ENCODE data around the gene APOC3.

Gene APOC3

GRCh38 chr11:116874251-116874650 is 44.5 kb downstream of the APOC3 start:
- H3K27me3 ChIP-seq (ENCODE audit: insufficient read depth, poor library complexity, severe bottlenecking) = no peaks in the 10 kb centered on the region
- no peak overlapping the region for H3K4me3 ChIP-seq (replicated peaks; ENCODE audit: insufficient read depth, low read length)
- DNase-seq (ENCODE audit: low read depth in 1 of 2, low spot score in 1 of 2) = no peak
- no peak overlapping the region for H3K27ac ChIP-seq (replicated peaks)
- TF ChIP-seq SPI1 (IDR thresholded peaks at IDR 0.05; ENCODE audit: borderline replicate concordance, low read depth) (no peak), POLR2AphosphoS5 (IDR thresholded peaks at IDR 0.05; ENCODE audit: low read depth) (no peak), REST (IDR thresholded peaks at IDR 0.05; ENCODE audit: insufficient replicate concordance, low read depth) (no peak), CTCF (IDR thresholded peaks at IDR 0.05; ENCODE audit: insufficient read depth, low read length) (no peak), GABPA (IDR thresholded peaks at IDR 0.05; ENCODE audit: low read depth) (no peak)

- H3K27ac ChIP-seq (replicated peaks) = no peak overlapping the region
- TF ChIP-seq CTCF (IDR thresholded peaks at IDR 0.05; ENCODE audit: insufficient read depth, low read length) (no peak), SPI1 (IDR thresholded peaks at IDR 0.05; ENCODE audit: borderline replicate concordance, low read depth) (no peak), REST (IDR thresholded peaks at IDR 0.05; ENCODE audit: insufficient replicate concordance, low read depth) (no peak), POLR2AphosphoS5 (IDR thresholded peaks at IDR 0.05; ENCODE audit: low read depth) (no peak), GABPA (IDR thresholded peaks at IDR 0.05; ENCODE audit: low read depth) (no peak)
- no peak overlapping the region for H3K4me3 ChIP-seq (replicated peaks; ENCODE audit: insufficient read depth, low read length)
- H3K27me3 ChIP-seq (ENCODE audit: insufficient read depth, poor library complexity, severe bottlenecking) = no peaks in the 10 kb centered on the region
- no peak for DNase-seq (ENCODE audit: low read depth in 1 of 2, low spot score in 1 of 2)
Measured at GRCh38 chr11:116875194-116875593, 45.5 kb downstream of the APOC3 start.

- TF ChIP-seq CTCF (IDR thresholded peaks at IDR 0.05; ENCODE audit: insufficient read depth, low read length) (no peak), REST (IDR thresholded peaks at IDR 0.05; ENCODE audit: insufficient replicate concordance, low read depth) (no peak), SPI1 (IDR thresholded peaks at IDR 0.05; ENCODE audit: borderline replicate concordance, low read depth) (no peak), GABPA (IDR thresholded peaks at IDR 0.05; ENCODE audit: low read depth) (no peak), POLR2AphosphoS5 (IDR thresholded peaks at IDR 0.05; ENCODE audit: low read depth) (no peak)
- DNase-seq (ENCODE audit: low read depth in 1 of 2, low spot score in 1 of 2) = no peak
- no peak overlapping the region for H3K4me3 ChIP-seq (replicated peaks; ENCODE audit: insufficient read depth, low read length)
Measured at GRCh38 chr11:116876656-116877055, 46.9 kb downstream of the APOC3 start.

More at GRCh38 chr11:116876656-116877055, 46.9 kb downstream of the APOC3 start:
- H3K27me3 ChIP-seq (ENCODE audit: insufficient read depth, poor library complexity, severe bottlenecking) = no peaks in the 10 kb centered on the region
- H3K27ac ChIP-seq (replicated peaks) = no peak overlapping the region
